Measurements from ENCODE around the gene ZCRB1.
A peak's percentile ranks its signal among the peaks of the same experiment; 100 is the strongest.
"Not testable (repeated sequence)": the region's sequence is repeated elsewhere in the genome, so short reads cannot be mapped to it uniquely, and the experiment has no call there.

ZCRB1 gene

GRCh38 chr12:42362647-42363260 is 36.9 kb upstream of the ZCRB1 start:
- H3K4me3 ChIP-seq (replicated peaks; ENCODE audit: low read depth, low read length): no peak overlapping the region
- DNase-seq (ENCODE audit: low read depth): no peak
- no peak for TF ChIP-seq CTCF (IDR thresholded peaks at IDR 0.05; ENCODE audit: low read length, missing control alignments)

DNA sequence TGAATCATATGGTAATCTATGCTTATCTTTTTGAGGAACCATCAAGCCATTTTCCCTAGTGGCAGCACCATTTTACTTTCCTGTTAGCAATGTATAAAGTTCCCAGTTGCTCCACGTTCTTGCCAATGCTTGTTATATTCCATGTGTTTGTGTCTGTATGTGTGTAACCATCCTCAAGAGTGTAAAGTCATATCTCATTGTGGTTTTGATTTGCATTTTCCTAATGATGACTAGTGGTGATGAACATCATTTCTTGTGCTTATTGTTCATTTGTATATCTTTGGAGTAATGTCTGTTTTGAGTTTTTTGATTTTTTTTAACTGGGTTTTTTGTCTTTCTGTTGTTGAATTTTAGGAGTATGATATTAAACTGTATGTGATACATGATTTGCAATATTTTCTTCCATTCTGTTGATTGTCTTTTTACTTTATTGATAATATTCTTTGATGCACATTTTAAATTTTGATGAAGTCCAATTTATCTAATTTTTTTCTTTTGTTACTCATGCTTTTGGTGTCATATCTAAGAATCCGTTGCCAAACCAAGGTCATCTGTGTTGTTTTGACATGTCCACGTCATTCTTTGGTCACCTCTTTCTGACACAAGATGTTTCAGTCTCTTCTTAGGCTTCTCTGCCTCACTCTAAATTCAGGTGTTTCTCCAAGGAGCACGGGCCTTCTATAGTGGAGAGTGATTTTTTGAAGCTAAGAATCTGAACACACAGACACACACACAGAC is 36.2 kb upstream of the ZCRB1 start:
- no peak overlapping the region for H3K4me3 ChIP-seq (replicated peaks; ENCODE audit: low read depth, low read length)
- TF ChIP-seq CTCF (IDR thresholded peaks at IDR 0.05; ENCODE audit: low read length, missing control alignments): no peak
- no peak for DNase-seq (ENCODE audit: low read depth)

DNA sequence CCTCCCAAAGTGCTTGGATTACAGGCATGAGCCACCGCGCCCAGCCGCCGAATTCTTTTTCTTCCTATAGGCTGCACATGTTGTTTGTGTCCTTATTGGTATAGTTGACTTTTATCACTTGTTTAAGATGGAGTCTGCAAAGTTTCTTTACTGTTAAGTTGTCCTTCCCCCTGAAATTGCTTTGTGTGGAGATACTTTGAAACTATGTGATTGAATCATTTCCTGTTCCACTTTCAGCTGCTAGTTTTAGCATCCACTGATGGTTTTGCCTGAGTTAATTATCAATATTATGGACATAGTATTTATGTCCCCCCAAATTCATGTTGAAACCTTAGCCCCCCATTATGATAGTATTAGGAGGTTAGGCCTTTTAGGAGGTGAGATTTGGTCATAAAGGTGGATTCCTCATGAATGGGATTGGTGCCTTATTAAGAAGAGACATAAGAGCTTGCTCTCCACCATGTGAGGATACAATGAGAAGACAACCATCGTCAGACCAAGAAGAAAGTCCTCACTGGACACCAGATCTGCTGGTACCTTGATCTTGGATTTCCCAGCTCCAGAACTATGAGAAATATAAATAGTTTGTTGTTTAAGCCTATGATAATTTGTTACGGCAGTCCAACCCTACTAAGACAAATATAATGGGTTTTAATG is 35.0 kb upstream of the ZCRB1 start:
- H3K4me3 ChIP-seq (replicated peaks; ENCODE audit: low read depth, low read length): no peak overlapping the region
- TF ChIP-seq CTCF (IDR thresholded peaks at IDR 0.05; ENCODE audit: low read length, missing control alignments): no peak
- peak; percentile 12 for DNase-seq (ENCODE audit: low read depth)

DNA sequence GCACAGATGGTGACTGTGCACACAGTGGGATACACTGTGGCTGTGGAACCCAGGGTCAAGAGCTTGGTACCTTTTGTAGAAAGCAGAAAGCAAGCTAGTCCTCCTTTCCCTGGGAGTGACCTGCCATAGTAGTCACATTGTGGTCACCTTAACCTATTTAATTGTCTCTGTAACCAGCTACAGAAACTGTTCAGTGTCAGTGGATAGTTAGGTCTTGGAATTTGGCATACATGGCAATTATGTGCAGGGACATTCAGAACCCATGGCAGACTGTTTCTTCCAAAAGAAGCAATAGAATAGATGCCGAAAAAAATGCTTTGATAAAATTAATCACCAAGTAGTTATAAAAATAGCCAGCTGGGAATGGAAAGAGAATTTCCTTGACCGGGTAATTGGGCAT is 30.4 kb upstream of the ZCRB1 start:
- no peak for TF ChIP-seq CTCF (IDR thresholded peaks at IDR 0.05; ENCODE audit: low read length, missing control alignments)
- no peak for DNase-seq (ENCODE audit: low read depth)
- no peak overlapping the region for H3K4me3 ChIP-seq (replicated peaks; ENCODE audit: low read depth, low read length)

DNA sequence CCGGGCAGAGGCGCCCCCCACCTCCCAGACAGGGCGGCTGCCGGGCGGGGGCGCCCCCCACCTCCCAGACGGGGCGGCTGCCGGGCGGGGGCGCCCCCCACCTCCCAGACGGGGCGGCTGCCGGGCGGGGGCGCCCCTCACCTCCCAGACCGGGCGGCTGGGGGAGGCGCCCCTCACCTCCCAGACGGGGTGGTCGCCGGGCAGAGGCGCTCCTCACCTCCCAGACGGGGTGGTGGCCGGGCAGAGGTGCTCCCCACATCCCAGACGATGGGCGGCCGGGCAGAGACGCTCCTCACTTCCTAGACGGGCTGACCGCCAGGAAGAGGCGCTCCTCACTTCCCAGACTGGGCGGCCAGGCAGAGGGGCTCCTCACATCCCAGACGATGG is 24.1 kb upstream of the ZCRB1 start:
- not testable (repeated sequence) for H3K4me3 ChIP-seq (replicated peaks; ENCODE audit: low read depth, low read length); DNase-seq (ENCODE audit: low read depth)

GRCh38 chr12:42349119-42350020 is 23.5 kb upstream of the ZCRB1 start:
- not testable (repeated sequence) for DNase-seq (ENCODE audit: low read depth)

GRCh38 chr12:42346403-42347002 is 20.6 kb upstream of the ZCRB1 start:
- no peak for TF ChIP-seq CTCF (IDR thresholded peaks at IDR 0.05; ENCODE audit: low read length, missing control alignments)
- DNase-seq (ENCODE audit: low read depth): no peak
- no peak overlapping the region for H3K4me3 ChIP-seq (replicated peaks; ENCODE audit: low read depth, low read length)

More at GRCh38 chr12:42349119-42350020, 23.5 kb upstream of the ZCRB1 start:
- not testable (repeated sequence) for H3K4me3 ChIP-seq (replicated peaks; ENCODE audit: low read depth, low read length)

Data from fibroblast of pulmonary artery (primary cell).